ENCODE results near the gene TMEM63C. TPM values are rescaled to one million over a fixed set of nuclear protein-coding genes. Genes with fewer than 3 reads are reported as not detected.

TMEM63C gene
- total RNA-seq, 1 experiment from 2014 or later: 0.13 TPM

- POLR2A ChIA-PET (ENCODE audit: low non-redundant PET): no interaction called here
- BruUV-seq (replicated peaks): no TSS peak
- TF ChIP-seq EZH2 (IDR thresholded peaks at IDR 0.05; ENCODE audit: borderline replicate concordance, low read depth, low read length, poor library complexity, severe bottlenecking) (no peak), CTCF (conservative IDR thresholded peaks at IDR 0.05; ENCODE audit: low read depth, low read length) (no peak)
These were observed 24.7 kb downstream of the TMEM63C start for GRCh38 chr14:77206261-77206824.

GRCh38 chr14:77206877-77207389 is 25.3 kb downstream of the TMEM63C start:
- H3K27me3 ChIP-seq (replicated peaks; ENCODE audit: insufficient read depth, low read depth, low read length, poor library complexity): no peaks in the 10 kb centered on the region
- no TSS peak for BruUV-seq (replicated peaks)
- TF ChIP-seq CTCF (conservative IDR thresholded peaks at IDR 0.05; ENCODE audit: low read depth, low read length): no peak
- H3K27ac ChIP-seq (ENCODE audit: low read depth, low read length, poor library complexity, severe bottlenecking): no peak overlapping the region
- no peaks in the 10 kb centered on the region for H3K4me1 ChIP-seq (ENCODE audit: insufficient read depth, low read length, poor library complexity, severe bottlenecking)
- DNase-seq (ENCODE audit: low spot score): no peak
- intact Hi-C loops (cut with micrococcal nuclease; ENCODE audit: unreplicated experiment): no loop called here
- ChIA-PET POLR2A (ENCODE audit: low non-redundant PET) (no interaction called here), CTCF (no interaction called here)
- no peaks in the 10 kb centered on the region for H3K9me3 ChIP-seq (ENCODE audit: low read depth, low read length, poor library complexity, severe bottlenecking)
- H3K4me3 ChIP-seq (ENCODE audit: low read depth, low read length, poor library complexity, severe bottlenecking): no peak overlapping the region
- no peaks in the 10 kb centered on the region for H3K36me3 ChIP-seq (ENCODE audit: insufficient read depth, low read length, poor library complexity, severe bottlenecking)

More at GRCh38 chr14:77206261-77206824, 24.7 kb downstream of the TMEM63C start:
- Histone ChIP-seq H3K4me1 (ENCODE audit: insufficient read depth, low read length, poor library complexity, severe bottlenecking) (no peaks in the 10 kb centered on the region), H3K4me3 (ENCODE audit: low read depth, low read length, poor library complexity, severe bottlenecking) (no peak overlapping the region), H3K9me3 (ENCODE audit: low read depth, low read length, poor library complexity, severe bottlenecking) (no peaks in the 10 kb centered on the region), H3K36me3 (ENCODE audit: insufficient read depth, low read length, poor library complexity, severe bottlenecking) (no peaks in the 10 kb centered on the region), H3K27ac (ENCODE audit: low read depth, low read length, poor library complexity, severe bottlenecking) (no peak overlapping the region), H3K27me3 (replicated peaks; ENCODE audit: insufficient read depth, low read depth, low read length, poor library complexity) (no peaks in the 10 kb centered on the region)
- intact Hi-C loops (cut with micrococcal nuclease; ENCODE audit: unreplicated experiment): no loop called here
- no peak for DNase-seq (ENCODE audit: low spot score)
- CTCF ChIA-PET: no interaction called here

GRCh38 chr14:77208291-77208978 is 26.8 kb downstream of the TMEM63C start:
- no peaks in the 10 kb centered on the region for H3K36me3 ChIP-seq (ENCODE audit: insufficient read depth, low read length, poor library complexity, severe bottlenecking)
- H3K9me3 ChIP-seq (ENCODE audit: low read depth, low read length, poor library complexity, severe bottlenecking): no peaks in the 10 kb centered on the region
- ChIA-PET CTCF (no interaction called here), POLR2A (ENCODE audit: low non-redundant PET) (no interaction called here)
- H3K27me3 ChIP-seq (replicated peaks; ENCODE audit: insufficient read depth, low read depth, low read length, poor library complexity): peaks cover 4% of the 10 kb centered on the region
- H3K4me1 ChIP-seq (ENCODE audit: insufficient read depth, low read length, poor library complexity, severe bottlenecking): no peaks in the 10 kb centered on the region
- TF ChIP-seq CTCF (conservative IDR thresholded peaks at IDR 0.05; ENCODE audit: low read depth, low read length): no peak
- TF ChIP-seq EZH2 (IDR thresholded peaks at IDR 0.05; ENCODE audit: borderline replicate concordance, low read depth, low read length, poor library complexity, severe bottlenecking): no peak
- BruUV-seq (replicated peaks): no TSS peak
- intact Hi-C loops (cut with micrococcal nuclease; ENCODE audit: unreplicated experiment): no loop called here
- peak; percentile 64 for DNase-seq (ENCODE audit: low spot score)
- H3K4me3 ChIP-seq (ENCODE audit: low read depth, low read length, poor library complexity, severe bottlenecking): no peak overlapping the region
- H3K27ac ChIP-seq (ENCODE audit: low read depth, low read length, poor library complexity, severe bottlenecking): no peak overlapping the region

Measured in A673 (cell line).